Right lung (tissue), 5 donors: ENCODE results near the gene SPOCK1. TPM values are rescaled to one million over a fixed set of nuclear protein-coding genes. Genes with fewer than 3 reads are reported as not detected.

Experiments
- DNase-seq, 2 donors: peaks; one replicate each; pipeline ENCODE4 v3.0.0-alpha.2; 2013
- polyA plus RNA-seq, 5 donors: library from polyadenylated mRNA; unstranded; fragments of 120-200 nt; gene quantifications; one replicate each; pipeline versions ENCODE4 v1.2.1 to v1.2.3, GENCODE V29; 2013; ENCODE audit warnings: inconsistent platforms in 1 of 5, low replicate concordance in 1 of 5; ENCODE audit not compliant: insufficient read length in 5 of 5, insufficient read depth in 1 of 5

Gene SPOCK1
- polyA plus RNA-seq, 5 donors = 0.43 to 1.4 (median 0.55) TPM

- no peak for DNase-seq
Measured at GRCh38 chr5:137073189-137073588, 425.9 kb downstream of the SPOCK1 start.

- DNase-seq = peak in 1 of 2 donors; percentile 4
Measured at GRCh38 chr5:137072361-137073115, 426.6 kb downstream of the SPOCK1 start.

GRCh38 chr5:137071931-137072330 is 427.2 kb downstream of the SPOCK1 start:
- no peak for DNase-seq

GRCh38 chr5:137071526-137071925 is 427.6 kb downstream of the SPOCK1 start:
- DNase-seq = no peak

- no peak for DNase-seq
Measured at GRCh38 chr5:137070521-137070920, 428.6 kb downstream of the SPOCK1 start.

- no peak for DNase-seq
Measured at GRCh38 chr5:137069358-137069757, 429.8 kb downstream of the SPOCK1 start.

- no peak for DNase-seq
Measured at GRCh38 chr5:137061382-137061781, 437.7 kb downstream of the SPOCK1 start.

- no peak for DNase-seq
Measured at GRCh38 chr5:137058089-137058488, 441.0 kb downstream of the SPOCK1 start.

GRCh38 chr5:137056676-137057075 is 442.4 kb downstream of the SPOCK1 start:
- DNase-seq = no peak

- DNase-seq = no peak
Measured at GRCh38 chr5:137055271-137055872, 443.8 kb downstream of the SPOCK1 start.

- DNase-seq = no peak
Measured at GRCh38 chr5:137054792-137055191, 444.3 kb downstream of the SPOCK1 start.

- no peak for DNase-seq
Measured at GRCh38 chr5:137054335-137054734, 444.8 kb downstream of the SPOCK1 start.

- DNase-seq = no peak
Measured at GRCh38 chr5:137051161-137051560, 448.0 kb downstream of the SPOCK1 start.

- no peak for DNase-seq
Measured at GRCh38 chr5:137040641-137041340, 458.3 kb downstream of the SPOCK1 start.

- no peak for DNase-seq
Measured at GRCh38 chr5:137040024-137040423, 459.1 kb downstream of the SPOCK1 start.

- no peak for DNase-seq
Measured at GRCh38 chr5:137037848-137038247, 461.3 kb downstream of the SPOCK1 start.

- peak; percentile 3 to 18 for DNase-seq
Measured at GRCh38 chr5:137036640-137037039, 462.5 kb downstream of the SPOCK1 start.

- DNase-seq = no peak
Measured at GRCh38 chr5:137035480-137035878, 463.6 kb downstream of the SPOCK1 start.

GRCh38 chr5:137034764-137035479 is 464.2 kb downstream of the SPOCK1 start:
- no peak for DNase-seq

GRCh38 chr5:137034213-137034612 is 464.9 kb downstream of the SPOCK1 start:
- no peak for DNase-seq

- DNase-seq = no peak
Measured at GRCh38 chr5:137032929-137033328, 466.2 kb downstream of the SPOCK1 start.

GRCh38 chr5:137027758-137028157 is 471.4 kb downstream of the SPOCK1 start:
- DNase-seq = no peak
